ENCODE measurements around the gene USP48.
"Not testable (repeated sequence)": the region's sequence is repeated elsewhere in the genome, so short reads cannot be mapped to it uniquely, and the experiment has no call there.

USP48 gene

DNA sequence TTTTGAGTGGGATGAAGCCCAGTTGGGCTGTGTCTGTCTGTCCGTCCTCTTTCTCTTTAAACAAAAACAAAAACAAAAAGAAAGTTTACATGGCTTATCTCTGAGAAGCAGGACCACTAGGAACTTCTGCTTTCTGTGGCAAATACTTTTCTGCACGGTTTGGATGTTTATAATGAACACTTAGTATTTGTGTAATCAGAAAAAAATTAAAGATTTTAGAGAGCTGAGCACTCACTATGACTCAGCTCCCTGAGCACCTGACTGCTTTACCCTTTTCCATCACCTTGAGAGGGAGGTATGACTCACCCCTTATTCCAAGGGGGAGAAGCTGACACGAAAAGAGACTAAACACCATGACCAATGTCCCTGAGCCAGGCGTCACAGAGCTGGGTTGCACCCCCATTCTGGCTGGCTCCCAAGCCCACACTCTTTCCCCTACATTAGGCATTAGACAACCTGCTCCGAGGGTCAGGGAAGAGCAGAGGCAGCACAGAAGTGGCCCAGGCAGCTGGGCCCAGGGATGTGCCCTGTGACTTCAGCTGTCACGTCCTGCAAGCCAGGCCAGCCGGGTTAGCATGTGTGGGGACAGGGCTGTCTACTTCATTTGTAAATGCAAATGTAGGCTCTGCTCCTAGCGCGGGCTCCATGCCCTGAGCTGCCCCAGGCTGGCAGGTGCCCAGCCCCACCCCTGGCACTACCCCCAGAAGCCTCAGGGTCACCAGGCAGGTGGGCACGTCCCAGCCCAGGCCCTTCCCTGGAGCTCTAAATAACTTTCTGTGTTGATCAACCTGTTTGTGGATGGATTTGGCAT lies 144.2 kb downstream of the USP48 start:
- no peak for DNase-seq (ENCODE audit: extremely low read depth in 1 of 2, low read depth in 1 of 2)

DNA sequence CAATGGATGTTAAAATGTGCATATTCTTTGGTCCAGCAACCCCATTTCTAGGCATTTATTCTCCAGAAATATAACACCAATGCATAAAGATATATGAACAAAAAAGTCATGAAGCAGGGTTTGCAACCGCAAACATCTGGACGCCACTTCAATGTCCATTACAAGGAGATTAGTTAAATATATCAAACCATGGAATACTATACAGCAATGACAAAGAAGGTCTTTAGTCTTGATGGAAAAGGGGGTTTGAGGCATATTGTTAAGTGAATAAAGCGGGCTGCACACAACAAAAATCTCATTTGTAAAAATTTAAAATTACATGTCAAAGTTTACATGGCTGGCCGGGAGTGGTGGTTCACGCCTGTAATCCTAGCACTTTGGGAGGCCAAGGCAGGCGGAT lies 145.4 kb downstream of the USP48 start:
- DNase-seq (ENCODE audit: extremely low read depth in 1 of 2, low read depth in 1 of 2), result no peak

DNA sequence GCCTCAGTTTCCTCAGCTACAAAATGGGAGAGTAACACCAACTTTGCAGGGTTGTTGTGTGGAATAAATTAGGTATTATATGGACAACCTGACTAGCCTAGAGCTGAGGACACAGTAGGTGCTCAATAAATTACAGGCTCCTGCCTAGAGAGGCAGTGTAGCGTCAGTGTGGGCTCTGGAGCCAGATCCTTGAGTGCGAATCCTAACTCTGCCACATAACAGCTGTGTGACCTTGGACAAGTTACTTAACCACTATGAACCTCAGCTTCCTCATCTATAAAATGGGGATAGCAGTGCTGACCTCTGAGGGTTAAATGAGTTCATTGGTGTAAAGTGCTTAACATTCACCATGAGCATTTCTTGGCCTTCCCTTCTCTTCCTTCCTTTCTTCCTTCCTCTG lies 146.9 kb downstream of the USP48 start:
- no peak for DNase-seq (ENCODE audit: extremely low read depth in 1 of 2, low read depth in 1 of 2)

DNA sequence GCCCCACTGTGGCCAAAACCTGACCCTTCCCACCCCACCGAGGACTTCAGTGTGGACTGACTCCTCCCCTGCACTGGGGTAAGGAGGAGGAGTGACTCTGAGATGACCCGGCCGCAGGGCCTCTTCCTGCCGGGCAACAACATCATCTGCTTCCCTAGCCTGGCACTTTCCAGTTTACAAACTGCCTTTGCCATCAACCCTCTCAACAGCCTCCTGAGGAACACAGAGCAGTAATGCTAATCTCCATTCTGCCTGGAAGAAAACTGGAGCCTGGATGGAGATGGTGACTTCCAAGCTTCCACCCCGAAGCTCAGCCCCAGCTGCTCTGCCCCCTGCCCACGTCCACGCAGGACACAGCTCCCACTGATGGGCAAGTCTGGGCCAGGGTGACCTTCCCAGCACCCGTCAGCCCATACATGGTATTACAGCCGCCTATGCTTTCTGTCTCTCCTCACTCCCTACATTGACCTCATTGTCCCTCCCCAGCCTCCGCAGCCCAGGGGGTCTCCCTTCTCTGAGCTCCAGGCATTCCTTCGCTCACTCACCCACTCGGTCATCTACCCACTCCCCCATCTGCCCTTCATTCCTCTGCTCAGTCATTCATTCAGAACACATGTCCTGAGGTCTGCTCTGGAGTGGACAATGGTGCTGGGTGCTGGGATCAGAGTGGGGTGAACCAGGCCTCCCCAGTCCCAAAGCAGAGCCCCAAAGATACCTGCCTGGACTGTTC lies 148.0 kb downstream of the USP48 start:
- DNase-seq (ENCODE audit: extremely low read depth in 1 of 2, low read depth in 1 of 2), result no peak

- DNase-seq (ENCODE audit: extremely low read depth in 1 of 2, low read depth in 1 of 2), result no peak
These were observed 148.8 kb downstream of the USP48 start for GRCh38 chr1:21633992-21634805.

DNA sequence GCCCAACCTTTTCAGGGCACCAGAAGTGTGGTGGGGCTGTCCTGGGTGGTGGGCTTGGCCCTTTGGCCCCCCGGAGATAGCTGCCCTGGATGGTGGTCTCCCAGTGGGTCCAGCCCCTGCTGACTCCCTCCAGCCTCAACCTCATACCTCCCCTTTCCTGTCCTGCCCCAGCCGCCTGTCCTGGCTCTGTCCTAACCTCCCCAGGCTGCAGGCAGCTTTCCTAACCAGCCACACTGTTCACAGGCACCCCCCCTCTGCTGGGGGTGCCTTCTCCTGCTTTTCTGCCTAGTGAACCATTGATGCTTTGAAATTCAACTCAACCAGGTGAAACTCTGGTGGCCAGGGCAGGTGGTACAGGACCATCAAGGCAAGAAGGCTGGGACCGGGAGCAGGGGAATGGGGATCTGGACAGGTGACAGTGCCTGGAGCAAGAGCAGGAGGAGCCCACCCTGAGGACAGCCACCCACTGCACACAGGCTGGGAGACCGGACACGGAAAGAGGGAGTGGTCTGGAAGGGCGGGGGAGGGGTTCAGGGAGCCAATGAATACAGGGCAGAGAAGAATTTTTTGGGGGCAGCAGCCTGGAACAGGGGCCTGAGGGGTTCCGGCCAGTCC lies 149.7 kb downstream of the USP48 start:
- no peak for DNase-seq (ENCODE audit: extremely low read depth in 1 of 2, low read depth in 1 of 2)

DNA sequence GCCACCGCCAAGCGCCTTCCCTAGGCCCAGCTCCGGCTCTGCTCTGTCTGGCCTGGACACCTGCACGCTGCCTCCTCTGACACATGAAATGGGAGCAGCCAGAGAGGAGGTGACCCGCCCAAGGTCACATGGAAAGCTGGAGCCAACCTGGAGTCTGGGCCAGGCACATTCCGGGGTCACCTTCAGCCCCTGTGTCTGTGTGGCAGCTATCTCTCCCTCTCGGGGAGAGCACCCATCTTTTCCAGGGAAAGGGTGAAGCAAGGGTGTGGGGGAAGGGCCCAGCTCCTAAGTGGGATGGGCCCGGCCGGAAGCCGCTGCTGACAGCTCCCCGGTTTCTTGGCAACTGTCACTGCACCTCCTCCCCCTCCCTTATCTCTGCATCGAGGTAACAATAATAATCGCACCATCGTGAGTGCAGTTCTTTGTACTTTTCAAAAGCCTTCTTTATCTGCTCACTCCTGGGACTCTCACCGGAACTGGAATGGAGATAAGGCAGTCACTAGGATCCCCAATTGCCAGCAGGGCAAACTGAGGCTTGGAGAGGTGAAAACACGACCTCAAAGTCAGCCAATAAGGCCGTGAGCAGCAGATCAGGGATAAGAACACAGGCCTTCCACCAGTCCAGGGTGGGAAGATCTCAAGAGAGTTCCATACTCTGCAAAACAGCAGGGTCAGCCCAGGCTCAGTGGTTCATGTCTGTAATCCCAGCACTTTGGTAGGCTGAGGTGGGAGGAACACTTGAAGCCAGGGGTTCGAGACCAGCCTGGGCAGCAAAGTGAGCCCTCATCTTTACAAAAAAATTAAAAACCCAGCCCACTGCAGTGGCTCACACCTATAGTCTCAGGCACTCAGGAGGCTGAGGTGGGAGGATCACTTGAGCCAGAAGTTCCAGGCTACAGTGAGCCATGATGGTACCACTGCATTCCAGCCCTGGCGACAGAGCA lies 150.7 kb downstream of the USP48 start:
- no peak for DNase-seq (ENCODE audit: extremely low read depth in 1 of 2, low read depth in 1 of 2)

DNA sequence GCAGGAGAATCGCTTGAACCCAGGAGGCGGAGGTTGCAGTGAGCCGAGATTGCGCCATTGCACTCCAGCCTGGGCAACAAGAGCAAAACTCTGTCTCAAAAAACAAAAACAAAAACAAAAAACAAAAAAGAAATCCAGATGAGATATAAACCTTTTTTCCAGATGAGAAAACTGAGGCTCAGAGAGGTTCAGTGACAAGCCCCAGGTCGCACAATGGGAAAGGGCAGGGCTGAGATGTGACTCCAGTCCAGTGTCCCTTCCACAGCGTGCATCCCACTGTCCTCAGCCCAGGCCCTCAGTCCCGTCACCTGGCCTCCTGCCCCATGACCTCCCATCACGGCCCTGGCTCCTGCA lies 151.4 kb downstream of the USP48 start:
- not testable (repeated sequence) for DNase-seq (ENCODE audit: extremely low read depth in 1 of 2, low read depth in 1 of 2)

DNA sequence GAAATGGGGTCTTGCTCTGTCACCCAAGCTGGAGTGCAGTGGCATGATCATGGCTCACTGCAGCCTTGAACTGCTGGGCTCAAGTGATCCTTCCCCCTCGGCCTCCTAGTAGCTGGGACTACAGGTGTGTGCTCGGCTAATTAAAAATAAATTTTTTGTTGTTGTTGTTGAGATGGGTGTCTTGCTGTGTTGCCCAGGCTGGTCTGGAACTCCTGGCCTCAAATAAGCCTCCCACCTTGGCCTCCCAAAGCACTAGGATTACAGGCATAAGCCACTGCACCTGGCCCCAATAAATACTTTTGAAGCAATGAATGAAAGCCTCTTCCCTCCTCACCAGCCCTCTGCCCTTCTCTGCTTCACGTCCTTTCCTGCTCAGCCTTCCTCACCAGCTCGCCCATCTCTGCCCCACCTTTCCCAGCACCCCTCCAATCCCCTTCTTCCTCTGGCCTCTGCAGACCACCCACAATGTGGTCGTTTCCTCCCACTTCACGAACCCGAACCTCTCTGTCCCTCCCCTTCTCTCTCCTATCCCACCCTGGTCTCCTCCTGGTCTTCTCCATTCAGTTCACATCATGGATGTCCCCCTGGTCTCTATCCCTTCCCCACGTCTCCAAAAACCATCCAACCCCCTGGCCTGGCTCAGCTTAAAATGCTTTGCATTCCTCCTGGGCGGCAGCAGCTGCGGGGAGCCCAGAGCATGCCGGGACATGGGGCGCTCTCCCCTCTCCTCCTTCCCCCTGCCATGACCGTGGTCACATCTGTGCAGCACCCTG lies 152.2 kb downstream of the USP48 start:
- no peak for DNase-seq (ENCODE audit: extremely low read depth in 1 of 2, low read depth in 1 of 2)

- DNase-seq (ENCODE audit: extremely low read depth in 1 of 2, low read depth in 1 of 2), result no peak
These were observed 153.0 kb downstream of the USP48 start for GRCh38 chr1:21629971-21630370.

GRCh38 chr1:21628798-21629393 lies 154.1 kb downstream of the USP48 start:
- DNase-seq (ENCODE audit: extremely low read depth in 1 of 2, low read depth in 1 of 2), result no peak

Measured in activated CD8-positive, alpha-beta memory T cell treated with anti-CD3 and anti-CD28 coated beads for 1 hour (primary cell).